Neural crest cell (in vitro differentiated cells): ENCODE data around the gene SELENOV. TPM values are rescaled to one million over a fixed set of nuclear protein-coding genes. Genes with fewer than 3 reads are reported as not detected.

Source experiments
- DNase-seq: peaks from one replicate; pipeline ENCODE4 v3.0.0; 2021; ENCODE audit warnings: low read depth, mixed read lengths, low spot score
- H3K27ac Mint-ChIP-seq: one replicate; pipeline ENCODE4 v1.8.0; 2021; ENCODE audit warnings: mild to moderate bottlenecking, mixed read lengths; ENCODE audit not compliant: unreplicated experiment
- H3K27me3 Mint-ChIP-seq: 2 replicates; pipeline ENCODE4 v1.8.0; 2021; ENCODE audit warnings: low read depth, mild to moderate bottlenecking, mixed read lengths
- H3K36me3 Mint-ChIP-seq: 2 replicates; pipeline ENCODE4 v1.8.0; 2021; ENCODE audit warnings: low read depth, mild to moderate bottlenecking, mixed read lengths
- H3K4me1 Mint-ChIP-seq: 2 replicates; pipeline ENCODE4 v1.8.0; 2021; ENCODE audit warnings: mixed read lengths
- H3K4me3 Mint-ChIP-seq: one replicate; pipeline ENCODE4 v1.8.0; 2021; ENCODE audit warnings: mild to moderate bottlenecking, mixed read lengths
- H3K9me3 Mint-ChIP-seq: 2 replicates; pipeline ENCODE4 v1.8.0; 2021; ENCODE audit warnings: mixed read lengths
- total RNA-seq: library from RNA; stranded (reverse); gene quantifications from 2 replicates; pipeline ENCODE4 v1.2.1, GENCODE V29; 2021
- TF ChIP-seq, protein P1 (sequence below): fragments of 200-600 bp; sonication (generic); conservative IDR thresholded peaks from 2 replicates; pipeline ENCODE4 v1.5.0; 2021; ENCODE audit warnings: antibody characterized with exemption, mild to moderate bottlenecking

Gene SELENOV
- total RNA-seq, 1 donor from 2014 or later: not detected

- peaks cover 23% of the 10 kb centered on the region for H3K4me1 Mint-ChIP-seq
- TF ChIP-seq, protein P1, sequence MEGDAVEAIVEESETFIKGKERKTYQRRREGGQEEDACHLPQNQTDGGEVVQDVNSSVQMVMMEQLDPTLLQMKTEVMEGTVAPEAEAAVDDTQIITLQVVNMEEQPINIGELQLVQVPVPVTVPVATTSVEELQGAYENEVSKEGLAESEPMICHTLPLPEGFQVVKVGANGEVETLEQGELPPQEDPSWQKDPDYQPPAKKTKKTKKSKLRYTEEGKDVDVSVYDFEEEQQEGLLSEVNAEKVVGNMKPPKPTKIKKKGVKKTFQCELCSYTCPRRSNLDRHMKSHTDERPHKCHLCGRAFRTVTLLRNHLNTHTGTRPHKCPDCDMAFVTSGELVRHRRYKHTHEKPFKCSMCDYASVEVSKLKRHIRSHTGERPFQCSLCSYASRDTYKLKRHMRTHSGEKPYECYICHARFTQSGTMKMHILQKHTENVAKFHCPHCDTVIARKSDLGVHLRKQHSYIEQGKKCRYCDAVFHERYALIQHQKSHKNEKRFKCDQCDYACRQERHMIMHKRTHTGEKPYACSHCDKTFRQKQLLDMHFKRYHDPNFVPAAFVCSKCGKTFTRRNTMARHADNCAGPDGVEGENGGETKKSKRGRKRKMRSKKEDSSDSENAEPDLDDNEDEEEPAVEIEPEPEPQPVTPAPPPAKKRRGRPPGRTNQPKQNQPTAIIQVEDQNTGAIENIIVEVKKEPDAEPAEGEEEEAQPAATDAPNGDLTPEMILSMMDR: no peak
- peak overlapping the region; percentile 83 for H3K4me3 Mint-ChIP-seq
- H3K9me3 Mint-ChIP-seq: no peaks in the 10 kb centered on the region
- H3K36me3 Mint-ChIP-seq: peaks cover 3% of the 10 kb centered on the region
- H3K27me3 Mint-ChIP-seq: no peaks in the 10 kb centered on the region
- H3K27ac Mint-ChIP-seq: no peak overlapping the region
- no peak for DNase-seq
These were observed 31.8 kb upstream of the SELENOV start for GRCh38 chr19:39483141-39483540.

- TF ChIP-seq, protein P1: no peak
- Mint-ChIP-seq H3K36me3 (peaks cover 3% of the 10 kb centered on the region), H3K27ac (no peak overlapping the region), H3K4me1 (peaks cover 3% of the 10 kb centered on the region), H3K9me3 (no peaks in the 10 kb centered on the region), H3K4me3 (no peak overlapping the region), H3K27me3 (peaks cover 3% of the 10 kb centered on the region)
- DNase-seq: no peak
These were observed 25.2 kb upstream of the SELENOV start for GRCh38 chr19:39489756-39490155.

DNA sequence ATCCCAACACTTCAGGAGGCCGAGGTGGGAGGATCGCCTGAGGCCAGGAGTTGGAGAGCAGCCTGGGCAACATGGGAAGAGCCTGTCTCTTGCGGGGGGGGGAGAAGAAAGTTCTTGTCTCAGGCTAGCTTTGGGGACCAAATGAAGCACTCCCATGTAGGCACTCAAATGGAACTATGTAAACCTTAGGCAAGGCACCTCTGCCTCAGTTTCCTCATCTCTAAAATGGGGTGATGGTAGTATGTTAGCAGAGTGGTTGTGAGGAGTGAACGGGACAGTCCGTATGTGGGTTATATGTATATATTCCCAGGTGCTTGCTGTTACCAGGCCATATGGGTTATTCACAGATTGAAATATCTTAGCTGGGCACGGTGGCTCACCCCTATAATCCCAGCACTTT is 22.7 kb upstream of the SELENOV start:
- Mint-ChIP-seq H3K4me3 (no peak overlapping the region), H3K4me1 (peaks cover 3% of the 10 kb centered on the region), H3K36me3 (peaks cover 3% of the 10 kb centered on the region), H3K27me3 (peaks cover 21% of the 10 kb centered on the region), H3K9me3 (no peaks in the 10 kb centered on the region), H3K27ac (no peak overlapping the region)
- DNase-seq: no peak
- TF ChIP-seq, protein P1: no peak

DNA sequence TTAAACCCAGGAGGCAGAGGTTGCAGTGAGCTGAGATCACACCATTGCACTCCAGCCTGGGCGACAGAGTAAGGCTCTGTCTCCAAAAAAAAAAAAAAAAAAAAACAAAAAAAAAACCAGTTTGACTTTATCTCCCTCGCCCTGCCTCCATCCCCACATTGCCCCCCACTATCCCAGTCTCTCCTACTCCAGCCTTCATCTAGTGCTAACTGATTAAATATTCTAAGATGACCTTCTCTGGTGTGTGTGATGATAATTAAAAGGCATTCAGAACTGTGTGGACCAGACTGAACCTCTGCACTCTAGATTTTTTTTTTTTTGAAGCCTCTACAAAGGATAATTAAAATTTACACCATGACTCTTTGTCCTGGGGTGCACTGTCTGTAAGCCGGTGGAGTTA is 22.2 kb upstream of the SELENOV start:
- TF ChIP-seq, protein P1: no peak
- peaks cover 2% of the 10 kb centered on the region for H3K36me3 Mint-ChIP-seq
- no peak overlapping the region for H3K4me3 Mint-ChIP-seq
- no peak overlapping the region for H3K27ac Mint-ChIP-seq
- H3K9me3 Mint-ChIP-seq: no peaks in the 10 kb centered on the region
- DNase-seq: no peak
- H3K4me1 Mint-ChIP-seq: peaks cover 5% of the 10 kb centered on the region
- H3K27me3 Mint-ChIP-seq: peaks cover 27% of the 10 kb centered on the region

DNA sequence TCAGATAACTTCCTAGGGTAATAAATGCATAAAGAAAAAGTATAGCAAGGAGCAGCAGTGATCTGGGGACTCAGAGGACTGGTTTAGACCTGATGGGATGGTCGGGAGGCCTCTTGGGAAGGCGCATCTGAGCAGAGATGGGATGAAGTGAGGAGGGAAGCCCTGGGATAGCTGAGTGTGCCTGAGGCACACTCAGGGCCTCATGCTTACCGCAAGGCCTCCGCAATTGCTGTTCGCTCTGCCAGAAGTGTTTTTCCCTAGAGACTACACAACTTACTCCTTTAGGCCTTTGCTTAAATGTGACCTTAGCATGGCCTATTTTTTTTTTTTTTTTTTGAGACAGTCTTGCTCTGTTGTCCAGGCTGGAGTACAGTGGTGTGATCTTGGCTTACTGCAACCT is 20.3 kb upstream of the SELENOV start:
- H3K4me3 Mint-ChIP-seq: no peak overlapping the region
- H3K4me1 Mint-ChIP-seq: peaks cover 17% of the 10 kb centered on the region
- H3K27me3 Mint-ChIP-seq: peaks cover 44% of the 10 kb centered on the region
- H3K36me3 Mint-ChIP-seq: no peaks in the 10 kb centered on the region
- no peak for DNase-seq
- no peaks in the 10 kb centered on the region for H3K9me3 Mint-ChIP-seq
- TF ChIP-seq, protein P1: no peak
- no peak overlapping the region for H3K27ac Mint-ChIP-seq

GRCh38 chr19:39496063-39496462 is 18.9 kb upstream of the SELENOV start:
- H3K36me3 Mint-ChIP-seq: no peaks in the 10 kb centered on the region
- H3K27ac Mint-ChIP-seq: no peak overlapping the region
- peaks cover 20% of the 10 kb centered on the region for H3K4me1 Mint-ChIP-seq
- peaks cover 58% of the 10 kb centered on the region for H3K27me3 Mint-ChIP-seq
- H3K9me3 Mint-ChIP-seq: no peaks in the 10 kb centered on the region
- TF ChIP-seq, protein P1: no peak
- H3K4me3 Mint-ChIP-seq: no peak overlapping the region
- DNase-seq: no peak
